ENCODE results near the gene TMED6. TPM values are rescaled to one million over a fixed set of nuclear protein-coding genes. Genes with fewer than 3 reads are reported as not detected.
A peak's percentile ranks its signal among the peaks of the same experiment; 100 is the strongest.
"Not testable (repeated sequence)": the region's sequence is repeated elsewhere in the genome, so short reads cannot be mapped to it uniquely, and the experiment has no call there.

TMED6 gene
- polyA plus RNA-seq, 4 donors: 4.5 to 5.7 (median 5.6) TPM; not detected in 1

DNA sequence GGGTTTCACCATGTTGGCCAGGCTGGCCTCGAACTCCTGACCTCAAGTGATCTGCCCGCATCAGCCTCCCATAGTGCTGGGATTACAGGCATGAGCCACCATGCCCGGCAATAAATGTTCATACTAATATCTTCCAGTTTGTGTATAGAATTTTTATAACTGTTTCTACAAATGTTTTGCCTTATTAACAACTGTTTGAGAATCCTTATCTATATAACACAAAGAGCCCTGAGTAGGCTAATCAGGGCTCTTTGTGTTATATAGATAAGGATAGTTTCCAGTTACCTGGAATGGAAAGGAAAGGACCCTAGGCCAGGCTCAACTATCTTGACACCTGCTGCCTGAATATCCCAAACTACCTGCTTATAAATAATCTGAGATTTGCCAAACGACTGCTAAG, 17.3 kb upstream of the TMED6 start:
- Histone ChIP-seq H3K27me3 (ENCODE audit: control insufficient read depth in 3 of 3, insufficient read depth in 3 of 3, low read length in 3 of 3) (no peaks in the 10 kb centered on the region), H3K4me1 (ENCODE audit: control insufficient read depth in 3 of 3, insufficient read depth in 2 of 3, low read depth in 1 of 3, low read length in 2 of 3) (peaks cover 0 to 13% (median 0%) of the 10 kb centered on the region in 3 donors), H3K27ac (ENCODE audit: low read depth in 1 of 3, low read length in 2 of 3) (no peak overlapping the region), H3K4me3 (ENCODE audit: low read depth in 1 of 3, low read length in 3 of 3) (no peak overlapping the region), H3K9me3 (ENCODE audit: control insufficient read depth in 2 of 2, insufficient read depth in 1 of 2, low read depth in 1 of 2, low read length in 1 of 2) (no peaks in the 10 kb centered on the region), H3K36me3 (ENCODE audit: control insufficient read depth in 3 of 3, insufficient read depth in 2 of 3, low read depth in 1 of 3, low read length in 3 of 3) (peaks cover 9 to 63% (median 30%) of the 10 kb centered on the region in 3 donors)
- DNase-seq: no peak
- WGBS, 3 donors: 29 to 74% (median 40%) methylated on average over 4 of the region's 4 CpGs
- no peak for FAIRE-seq

DNA sequence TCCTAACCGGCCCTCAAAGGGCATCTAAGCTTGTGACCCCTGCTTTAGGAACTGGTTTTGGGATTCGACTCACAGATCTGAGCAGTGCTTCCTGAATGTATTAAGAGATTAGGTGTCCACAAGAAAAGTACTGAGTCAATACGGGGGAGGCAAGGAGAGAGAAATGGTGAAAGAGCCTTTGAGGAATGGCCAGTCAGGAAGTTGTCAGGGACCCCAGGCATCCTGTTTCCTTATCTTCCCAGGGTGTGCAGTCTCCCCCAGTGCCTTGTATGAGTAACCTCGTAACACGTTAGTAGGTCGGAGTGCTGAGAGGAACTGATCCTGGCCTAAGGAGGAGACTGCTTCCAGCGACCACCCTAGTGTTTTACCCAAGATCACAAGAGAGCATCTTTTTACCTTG, 16.4 kb upstream of the TMED6 start:
- Histone ChIP-seq H3K9me3 (ENCODE audit: control insufficient read depth in 2 of 2, insufficient read depth in 1 of 2, low read depth in 1 of 2, low read length in 1 of 2) (no peaks in the 10 kb centered on the region), H3K27me3 (ENCODE audit: control insufficient read depth in 3 of 3, insufficient read depth in 3 of 3, low read length in 3 of 3) (no peaks in the 10 kb centered on the region), H3K36me3 (ENCODE audit: control insufficient read depth in 3 of 3, insufficient read depth in 2 of 3, low read depth in 1 of 3, low read length in 3 of 3) (peaks cover 9 to 68% (median 33%) of the 10 kb centered on the region in 3 donors), H3K4me3 (ENCODE audit: low read depth in 1 of 3, low read length in 3 of 3) (no peak overlapping the region), H3K4me1 (ENCODE audit: control insufficient read depth in 3 of 3, insufficient read depth in 2 of 3, low read depth in 1 of 3, low read length in 2 of 3) (peaks cover 0 to 5% (median 0%) of the 10 kb centered on the region in 3 donors), H3K27ac (ENCODE audit: low read depth in 1 of 3, low read length in 2 of 3) (no peak overlapping the region)
- WGBS, 3 donors: 85 to 94% (median 85%) methylated on average over 7 of the region's 7 CpGs
- FAIRE-seq: no peak
- DNase-seq: no peak

DNA sequence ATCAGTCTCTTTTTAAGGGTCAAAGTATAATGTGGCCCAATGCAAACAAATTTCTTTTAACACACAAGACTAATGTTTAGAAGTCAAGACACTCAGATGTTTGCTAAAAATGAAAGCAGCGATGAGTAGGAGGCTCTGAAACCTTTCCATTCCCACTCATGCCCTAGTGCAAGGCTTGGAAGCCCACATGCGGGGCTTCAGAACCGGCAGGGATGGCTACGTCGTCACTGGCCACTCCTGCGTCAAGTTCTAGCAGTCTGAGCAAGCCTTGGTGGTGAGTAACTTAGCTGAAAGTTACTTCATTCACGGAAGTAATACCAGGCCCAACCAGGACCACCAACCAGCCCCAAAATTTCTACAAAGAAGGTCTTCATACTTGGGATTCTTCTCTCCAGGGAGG, 14.8 kb upstream of the TMED6 start:
- FAIRE-seq: no peak
- 85 to 95% (median 92%) methylated on average over 7 of the region's 7 CpGs for WGBS, 3 donors

DNA sequence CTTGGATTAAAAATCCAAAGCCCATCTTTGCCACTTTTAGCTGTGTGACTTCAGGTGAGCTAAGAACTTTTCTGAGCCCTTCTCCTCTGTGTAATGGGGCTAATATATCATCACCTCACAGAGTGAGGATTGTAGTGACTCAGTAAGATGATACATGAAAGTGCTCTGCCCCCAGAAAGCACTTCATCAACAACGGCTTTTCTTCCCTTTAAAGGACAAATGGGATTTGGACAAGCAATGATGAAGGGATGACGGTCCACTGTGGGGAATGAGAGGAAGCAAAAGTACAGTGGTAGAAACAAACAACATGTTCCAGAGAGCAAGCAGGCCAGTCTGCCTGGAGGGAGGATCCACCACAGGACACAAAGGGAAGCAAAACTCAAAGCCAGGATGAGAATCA, 14.3 kb upstream of the TMED6 start:
- FAIRE-seq (no peak), DNase-seq (no peak)
- Histone ChIP-seq H3K9me3 (ENCODE audit: control insufficient read depth in 2 of 2, insufficient read depth in 1 of 2, low read depth in 1 of 2, low read length in 1 of 2) (no peaks in the 10 kb centered on the region), H3K27ac (ENCODE audit: low read depth in 1 of 3, low read length in 2 of 3) (no peak overlapping the region), H3K4me1 (ENCODE audit: control insufficient read depth in 3 of 3, insufficient read depth in 2 of 3, low read depth in 1 of 3, low read length in 2 of 3) (no peaks in the 10 kb centered on the region), H3K4me3 (ENCODE audit: low read depth in 1 of 3, low read length in 3 of 3) (no peak overlapping the region), H3K27me3 (ENCODE audit: control insufficient read depth in 3 of 3, insufficient read depth in 3 of 3, low read length in 3 of 3) (no peaks in the 10 kb centered on the region), H3K36me3 (ENCODE audit: control insufficient read depth in 3 of 3, insufficient read depth in 2 of 3, low read depth in 1 of 3, low read length in 3 of 3) (peaks cover 9 to 70% (median 32%) of the 10 kb centered on the region in 3 donors)
- WGBS, 3 donors: 77 to 91% (median 85%) methylated on average over 2 of the region's 2 CpGs

More for the DNA sequence above, 14.8 kb upstream of the TMED6 start:
- no peaks in the 10 kb centered on the region for H3K27me3 ChIP-seq (ENCODE audit: control insufficient read depth in 3 of 3, insufficient read depth in 3 of 3, low read length in 3 of 3)
- H3K27ac ChIP-seq (ENCODE audit: low read depth in 1 of 3, low read length in 2 of 3): no peak overlapping the region
- peaks cover 9 to 72% (median 32%) of the 10 kb centered on the region in 3 donors for H3K36me3 ChIP-seq (ENCODE audit: control insufficient read depth in 3 of 3, insufficient read depth in 2 of 3, low read depth in 1 of 3, low read length in 3 of 3)
- H3K4me1 ChIP-seq (ENCODE audit: control insufficient read depth in 3 of 3, insufficient read depth in 2 of 3, low read depth in 1 of 3, low read length in 2 of 3): no peaks in the 10 kb centered on the region
- no peaks in the 10 kb centered on the region for H3K9me3 ChIP-seq (ENCODE audit: control insufficient read depth in 2 of 2, insufficient read depth in 1 of 2, low read depth in 1 of 2, low read length in 1 of 2)
- H3K4me3 ChIP-seq (ENCODE audit: low read depth in 1 of 3, low read length in 3 of 3): no peak overlapping the region
- no peak for DNase-seq

DNA sequence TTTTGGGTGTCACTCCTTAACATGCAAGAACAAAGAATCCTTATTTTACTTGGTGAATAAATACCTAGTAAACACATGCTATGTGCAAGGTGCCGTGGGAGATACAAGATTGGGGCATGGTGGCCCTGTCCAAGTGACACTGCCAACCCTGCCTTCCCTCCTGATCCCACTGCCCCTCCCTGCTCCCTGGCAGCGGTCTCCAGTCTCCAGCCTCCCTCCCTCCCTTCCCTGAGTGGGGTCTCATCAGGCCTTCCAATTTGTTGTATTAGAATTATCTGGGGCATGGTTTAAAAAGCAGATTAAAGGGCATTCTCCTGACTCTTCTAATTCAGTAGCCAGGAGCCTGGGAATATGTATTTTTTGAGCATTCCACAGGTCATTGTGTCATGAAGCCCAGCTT, 12.5 kb upstream of the TMED6 start:
- FAIRE-seq (no peak), DNase-seq (no peak)
- 94 to 96% (median 96%) methylated on average over 2 of the region's 2 CpGs for WGBS, 3 donors
- H3K4me3 ChIP-seq (ENCODE audit: low read depth in 1 of 3, low read length in 3 of 3): no peak overlapping the region
- no peaks in the 10 kb centered on the region for H3K27me3 ChIP-seq (ENCODE audit: control insufficient read depth in 3 of 3, insufficient read depth in 3 of 3, low read length in 3 of 3)
- no peak overlapping the region for H3K27ac ChIP-seq (ENCODE audit: low read depth in 1 of 3, low read length in 2 of 3)
- H3K9me3 ChIP-seq (ENCODE audit: control insufficient read depth in 2 of 2, insufficient read depth in 1 of 2, low read depth in 1 of 2, low read length in 1 of 2): no peaks in the 10 kb centered on the region
- H3K4me1 ChIP-seq (ENCODE audit: control insufficient read depth in 3 of 3, insufficient read depth in 2 of 3, low read depth in 1 of 3, low read length in 2 of 3): no peaks in the 10 kb centered on the region
- peaks cover 14 to 76% (median 22%) of the 10 kb centered on the region in 3 donors for H3K36me3 ChIP-seq (ENCODE audit: control insufficient read depth in 3 of 3, insufficient read depth in 2 of 3, low read depth in 1 of 3, low read length in 3 of 3)

DNA sequence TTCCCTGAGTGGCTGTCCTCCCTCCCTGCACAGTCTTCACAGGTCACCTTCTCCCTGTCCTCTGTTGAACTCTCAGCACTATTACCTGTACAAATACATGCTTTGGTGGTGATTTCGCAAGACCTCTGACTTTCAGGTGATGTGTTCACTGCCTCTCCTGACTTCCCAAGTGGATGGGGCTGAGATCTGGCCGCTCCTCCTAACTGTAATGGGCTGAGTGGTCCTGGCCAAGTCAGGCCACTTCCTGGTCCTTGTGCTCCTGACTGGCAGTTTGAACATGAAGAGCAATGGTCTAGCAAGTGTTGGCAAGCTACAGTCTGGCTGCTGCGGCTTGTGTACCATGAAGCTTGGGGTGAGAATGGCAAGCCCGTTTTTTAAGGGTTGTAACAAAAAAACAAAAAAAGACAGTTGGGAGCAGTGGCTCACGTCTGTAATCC, 11.7 kb upstream of the TMED6 start:
- no peaks in the 10 kb centered on the region for H3K4me1 ChIP-seq (ENCODE audit: control insufficient read depth in 3 of 3, insufficient read depth in 2 of 3, low read depth in 1 of 3, low read length in 2 of 3)
- H3K27me3 ChIP-seq (ENCODE audit: control insufficient read depth in 3 of 3, insufficient read depth in 3 of 3, low read length in 3 of 3): no peaks in the 10 kb centered on the region
- WGBS, 3 donors: 87 to 93% (median 92%) methylated on average over 5 of the region's 5 CpGs
- no peak overlapping the region for H3K27ac ChIP-seq (ENCODE audit: low read depth in 1 of 3, low read length in 2 of 3)
- no peak for FAIRE-seq
- no peaks in the 10 kb centered on the region for H3K9me3 ChIP-seq (ENCODE audit: control insufficient read depth in 2 of 2, insufficient read depth in 1 of 2, low read depth in 1 of 2, low read length in 1 of 2)
- DNase-seq: peak in 1 of 2 donors; percentile 10
- H3K4me3 ChIP-seq (ENCODE audit: low read depth in 1 of 3, low read length in 3 of 3): no peak overlapping the region
- peaks cover 14 to 71% (median 20%) of the 10 kb centered on the region in 3 donors for H3K36me3 ChIP-seq (ENCODE audit: control insufficient read depth in 3 of 3, insufficient read depth in 2 of 3, low read depth in 1 of 3, low read length in 3 of 3)

DNA sequence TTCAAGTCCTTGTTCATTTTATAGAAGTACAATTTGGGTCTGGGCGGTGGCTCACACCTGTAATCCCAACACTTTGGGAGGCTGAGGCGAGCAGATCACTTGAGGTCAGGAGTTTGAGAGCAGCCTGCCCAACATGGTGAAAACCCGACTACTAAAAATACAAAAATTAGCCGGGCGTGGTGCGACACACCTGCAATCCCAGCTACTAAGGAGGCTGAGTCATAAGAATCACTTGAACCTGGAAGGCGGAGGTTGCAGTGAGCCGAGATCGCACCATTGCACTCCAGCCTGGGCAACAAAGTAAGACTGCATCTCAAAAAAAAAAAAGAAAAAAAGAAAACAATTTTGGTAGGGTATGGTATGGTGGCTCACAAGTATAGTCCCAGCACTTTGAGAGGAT, 8.5 kb upstream of the TMED6 start:
- not testable (repeated sequence) for H3K27ac ChIP-seq (ENCODE audit: low read depth in 1 of 3, low read length in 2 of 3); H3K27me3 ChIP-seq (ENCODE audit: control insufficient read depth in 3 of 3, insufficient read depth in 3 of 3, low read length in 3 of 3); H3K4me3 ChIP-seq (ENCODE audit: low read depth in 1 of 3, low read length in 3 of 3); H3K4me1 ChIP-seq (ENCODE audit: control insufficient read depth in 3 of 3, insufficient read depth in 2 of 3, low read depth in 1 of 3, low read length in 2 of 3); DNase-seq; H3K9me3 ChIP-seq (ENCODE audit: control insufficient read depth in 2 of 2, insufficient read depth in 1 of 2, low read depth in 1 of 2, low read length in 1 of 2); FAIRE-seq
- WGBS, 3 donors: 82 to 93% (median 88%) methylated on average over 9 of the region's 9 CpGs
- peaks cover 9 to 54% (median 18%) of the 10 kb centered on the region in 3 donors for H3K36me3 ChIP-seq (ENCODE audit: control insufficient read depth in 3 of 3, insufficient read depth in 2 of 3, low read depth in 1 of 3, low read length in 3 of 3)

DNA sequence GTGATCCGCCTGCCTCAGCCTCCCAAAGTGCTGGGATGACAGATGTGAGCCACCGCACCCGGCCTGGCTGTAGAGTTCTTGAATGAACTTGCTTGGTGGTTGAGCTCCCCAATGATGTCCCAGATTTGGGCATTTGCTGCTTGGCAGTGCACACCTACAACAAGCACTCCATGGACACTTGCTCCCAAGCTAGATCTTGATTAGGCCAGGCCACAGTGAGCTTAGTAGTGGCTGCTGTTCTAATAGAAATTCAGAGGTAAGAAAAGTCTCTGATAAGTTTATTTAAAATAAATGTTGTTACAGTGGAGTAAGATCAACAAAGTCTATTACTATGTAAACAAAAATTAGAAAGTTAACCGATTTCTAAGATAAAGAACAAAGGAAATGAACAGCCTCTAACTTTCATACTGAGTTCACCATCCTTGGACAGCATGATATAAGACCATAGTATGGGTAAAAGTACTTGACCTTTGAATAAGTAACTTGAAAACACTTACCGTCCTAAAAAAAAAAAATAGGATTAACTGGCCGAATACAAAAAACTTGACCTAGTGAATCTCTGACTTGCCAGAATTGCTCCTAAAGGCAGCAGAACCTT, 951 bp downstream of the TMED6 start:
- H3K36me3 ChIP-seq (ENCODE audit: control insufficient read depth in 3 of 3, insufficient read depth in 2 of 3, low read depth in 1 of 3, low read length in 3 of 3): peaks cover 2 to 30% (median 4%) of the 10 kb centered on the region in 3 donors
- H3K4me1 ChIP-seq (ENCODE audit: control insufficient read depth in 3 of 3, insufficient read depth in 2 of 3, low read depth in 1 of 3, low read length in 2 of 3): peaks cover 0 to 13% (median 0%) of the 10 kb centered on the region in 3 donors
- no peak overlapping the region for H3K27ac ChIP-seq (ENCODE audit: low read depth in 1 of 3, low read length in 2 of 3)
- no peak for DNase-seq
- H3K27me3 ChIP-seq (ENCODE audit: control insufficient read depth in 3 of 3, insufficient read depth in 3 of 3, low read length in 3 of 3): no peaks in the 10 kb centered on the region
- H3K9me3 ChIP-seq (ENCODE audit: control insufficient read depth in 2 of 2, insufficient read depth in 1 of 2, low read depth in 1 of 2, low read length in 1 of 2): no peaks in the 10 kb centered on the region
- FAIRE-seq: no peak
- peak overlapping the region in 1 of 3 donors; percentile 46 for H3K4me3 ChIP-seq (ENCODE audit: low read depth in 1 of 3, low read length in 3 of 3)
- 43 to 61% (median 54%) methylated on average over 6 of the region's 6 CpGs for WGBS, 3 donors

DNA sequence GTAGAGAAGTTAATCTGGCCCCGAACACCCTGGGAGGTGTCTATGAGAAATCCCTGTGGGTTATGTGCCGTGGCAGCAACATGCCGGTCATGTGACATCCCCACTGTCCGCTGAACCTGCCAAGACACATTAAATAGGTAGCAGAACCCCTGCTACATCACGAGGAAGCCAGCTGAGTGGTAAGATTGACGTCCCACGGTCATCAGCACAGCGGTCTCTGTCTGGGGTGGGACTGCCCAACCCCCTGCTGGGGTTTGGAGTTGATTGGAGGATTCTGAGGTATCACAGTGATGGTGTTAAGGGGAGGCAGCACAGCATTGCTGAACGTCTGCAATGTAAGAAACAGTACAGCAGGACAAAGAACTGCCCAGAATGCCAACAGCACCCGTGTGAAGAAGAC, 2.0 kb downstream of the TMED6 start:
- no peak overlapping the region for H3K27ac ChIP-seq (ENCODE audit: low read depth in 1 of 3, low read length in 2 of 3)
- H3K9me3 ChIP-seq (ENCODE audit: control insufficient read depth in 2 of 2, insufficient read depth in 1 of 2, low read depth in 1 of 2, low read length in 1 of 2): no peaks in the 10 kb centered on the region
- 90 to 91% (median 91%) methylated on average over 10 of the region's 10 CpGs for WGBS, 3 donors
- no peak for FAIRE-seq
- H3K36me3 ChIP-seq (ENCODE audit: control insufficient read depth in 3 of 3, insufficient read depth in 2 of 3, low read depth in 1 of 3, low read length in 3 of 3): peaks cover 0 to 24% (median 2%) of the 10 kb centered on the region in 3 donors
- no peak overlapping the region for H3K4me3 ChIP-seq (ENCODE audit: low read depth in 1 of 3, low read length in 3 of 3)
- DNase-seq: no peak
- no peaks in the 10 kb centered on the region for H3K27me3 ChIP-seq (ENCODE audit: control insufficient read depth in 3 of 3, insufficient read depth in 3 of 3, low read length in 3 of 3)
- H3K4me1 ChIP-seq (ENCODE audit: control insufficient read depth in 3 of 3, insufficient read depth in 2 of 3, low read depth in 1 of 3, low read length in 2 of 3): peaks cover 0 to 13% (median 0%) of the 10 kb centered on the region in 3 donors
